Lower leg skin (tissue), 3 donors: ENCODE results near the gene KHK.

Source experiments
- CTCF ChIP-seq, 3 donors: fragments of 450-650 bp; IDR thresholded peaks; one replicate each; pipeline ENCODE4 v1.5.1; 2016; ENCODE audit warnings: antibody characterized with exemption in 3 of 3, mild to moderate bottlenecking in 3 of 3, moderate library complexity in 2 of 3
- POLR2A ChIP-seq, 2 donors: fragments of 450-650 bp; IDR thresholded peaks; one replicate each; pipeline ENCODE4 v1.6.1; 2016 to 2017; ENCODE audit warnings: antibody characterized with exemption in 2 of 2, mild to moderate bottlenecking in 1 of 2, moderate library complexity in 1 of 2

GRCh38 chr2:27088634-27089033 lies 2.1 kb downstream of the KHK start:
- TF ChIP-seq CTCF (IDR thresholded peaks at IDR 0.05) (no peak), POLR2A (IDR thresholded peaks at IDR 0.05) (no peak)
